ENCODE results near the gene SLC24A4. TPM values are rescaled to one million over a fixed set of nuclear protein-coding genes. Genes with fewer than 3 reads are reported as not detected.

The SLC24A4 gene
- total RNA-seq, 1 donor from 2014 or later: not detected

- Mint-ChIP-seq H3K27ac (ENCODE audit: unreplicated experiment) (no peak overlapping the region), H3K4me1 (ENCODE audit: unreplicated experiment) (no peaks in the 10 kb centered on the region), H3K27me3 (ENCODE audit: unreplicated experiment) (peaks cover 13% of the 10 kb centered on the region), H3K36me3 (ENCODE audit: unreplicated experiment) (no peaks in the 10 kb centered on the region), H3K4me3 (ENCODE audit: unreplicated experiment) (no peak overlapping the region), H3K9me3 (ENCODE audit: unreplicated experiment) (no peaks in the 10 kb centered on the region)
- DNase-seq (ENCODE audit: extremely low spot score, unreplicated experiment): no peak
- no peak for TF ChIP-seq CTCF (IDR thresholded peaks at IDR 0.05)
Observed at GRCh38 chr14:92380131-92380530, 57.2 kb downstream of the SLC24A4 start.

GRCh38 chr14:92380582-92380981 lies 57.6 kb downstream of the SLC24A4 start:
- no peaks in the 10 kb centered on the region for H3K36me3 Mint-ChIP-seq (ENCODE audit: unreplicated experiment)
- no peak for DNase-seq (ENCODE audit: extremely low spot score, unreplicated experiment)
- H3K9me3 Mint-ChIP-seq (ENCODE audit: unreplicated experiment): no peaks in the 10 kb centered on the region
- no peak for TF ChIP-seq CTCF (IDR thresholded peaks at IDR 0.05)
- no peaks in the 10 kb centered on the region for H3K4me1 Mint-ChIP-seq (ENCODE audit: unreplicated experiment)
- H3K27ac Mint-ChIP-seq (ENCODE audit: unreplicated experiment): no peak overlapping the region
- H3K27me3 Mint-ChIP-seq (ENCODE audit: unreplicated experiment): peaks cover 13% of the 10 kb centered on the region
- H3K4me3 Mint-ChIP-seq (ENCODE audit: unreplicated experiment): no peak overlapping the region

- H3K9me3 Mint-ChIP-seq (ENCODE audit: unreplicated experiment): no peaks in the 10 kb centered on the region
- peaks cover 17% of the 10 kb centered on the region for H3K27me3 Mint-ChIP-seq (ENCODE audit: unreplicated experiment)
- H3K4me3 Mint-ChIP-seq (ENCODE audit: unreplicated experiment): no peak overlapping the region
- no peaks in the 10 kb centered on the region for H3K4me1 Mint-ChIP-seq (ENCODE audit: unreplicated experiment)
- no peaks in the 10 kb centered on the region for H3K36me3 Mint-ChIP-seq (ENCODE audit: unreplicated experiment)
- H3K27ac Mint-ChIP-seq (ENCODE audit: unreplicated experiment): no peak overlapping the region
- no peak for DNase-seq (ENCODE audit: extremely low spot score, unreplicated experiment)
- peak; percentile 38 for TF ChIP-seq CTCF (IDR thresholded peaks at IDR 0.05)
Observed at GRCh38 chr14:92382677-92383076, 59.7 kb downstream of the SLC24A4 start.

- peaks cover 17% of the 10 kb centered on the region for H3K27me3 Mint-ChIP-seq (ENCODE audit: unreplicated experiment)
- no peak overlapping the region for H3K4me3 Mint-ChIP-seq (ENCODE audit: unreplicated experiment)
- no peak for TF ChIP-seq CTCF (IDR thresholded peaks at IDR 0.05)
- H3K27ac Mint-ChIP-seq (ENCODE audit: unreplicated experiment): no peak overlapping the region
- H3K36me3 Mint-ChIP-seq (ENCODE audit: unreplicated experiment): no peaks in the 10 kb centered on the region
- H3K4me1 Mint-ChIP-seq (ENCODE audit: unreplicated experiment): no peaks in the 10 kb centered on the region
- no peak for DNase-seq (ENCODE audit: extremely low spot score, unreplicated experiment)
- no peaks in the 10 kb centered on the region for H3K9me3 Mint-ChIP-seq (ENCODE audit: unreplicated experiment)
Observed at GRCh38 chr14:92383805-92384204, 60.8 kb downstream of the SLC24A4 start.

GRCh38 chr14:92384461-92385133 lies 61.6 kb downstream of the SLC24A4 start:
- Mint-ChIP-seq H3K4me3 (ENCODE audit: unreplicated experiment) (no peak overlapping the region), H3K4me1 (ENCODE audit: unreplicated experiment) (no peaks in the 10 kb centered on the region), H3K27me3 (ENCODE audit: unreplicated experiment) (peaks cover 17% of the 10 kb centered on the region), H3K27ac (ENCODE audit: unreplicated experiment) (no peak overlapping the region), H3K36me3 (ENCODE audit: unreplicated experiment) (no peaks in the 10 kb centered on the region), H3K9me3 (ENCODE audit: unreplicated experiment) (no peaks in the 10 kb centered on the region)
- no peak for DNase-seq (ENCODE audit: extremely low spot score, unreplicated experiment)
- no peak for TF ChIP-seq CTCF (IDR thresholded peaks at IDR 0.05)
